IMR-90 (cell line): ENCODE measurements around the gene NFKBIZ. TPM values are rescaled to one million over a fixed set of nuclear protein-coding genes. Genes with fewer than 3 reads are reported as not detected.

Experiments used
- ATAC-seq: fragments of 200-7000 bp; cut with Tn5 transposase; 2 replicates; pipeline ENCODE4 v1.9.1; 2020; ENCODE audit warnings: low read depth, mild to moderate bottlenecking, moderate library complexity
- BruUV-seq: library from RNA; stranded (reverse); fragments of 400-500 nt; replicated peaks from 2 replicates; lab custom pipeline; 2021; lab: Mats Ljungman, UMichigan
- CTCF ChIA-PET: fragments of 300-600 bp; formaldehyde crosslinking; extraction: SDS; loops from one replicate; lab custom pipeline; 2021; ENCODE audit warnings: antibody characterized with exemption; lab: Yijun Ruan, JAX
- POLR2A ChIA-PET: fragments of 300-600 bp; sonication (Branson Sonifier 250); formaldehyde crosslinking; loops from one replicate; lab custom pipeline; 2022; ENCODE audit warnings: antibody characterized with exemption; ENCODE audit not compliant: unreplicated experiment; lab: Charles Lee
- DNase-seq: peaks from one replicate; pipeline ENCODE4 v3.0.0; 2013
- H2AFZ ChIP-seq: replicated peaks from 2 replicates; pipeline ENCODE3; 2013; ENCODE audit warnings: low read length, mild to moderate bottlenecking; ENCODE audit not compliant: poor library complexity
- H2AK5ac ChIP-seq: 2 replicates; pipeline ENCODE4 v1.6.1; 2013; ENCODE audit warnings: low read depth, low read length, inconsistent platforms
- H2AK9ac ChIP-seq: replicated peaks from 2 replicates; pipeline ENCODE3; 2013; ENCODE audit warnings: mild to moderate bottlenecking, low read depth, low read length, moderate library complexity; ENCODE audit not compliant: poor library complexity
- H2BK120ac ChIP-seq: 2 replicates; pipeline ENCODE4 v1.6.1; 2013; ENCODE audit warnings: low read depth, low read length, inconsistent platforms
- H2BK15ac ChIP-seq: 3 replicates; pipeline ENCODE4 v1.6.1; 2013; ENCODE audit warnings: low read depth, low read length, inconsistent platforms
- H2BK20ac ChIP-seq: 2 replicates; pipeline ENCODE4 v1.6.1; 2013; ENCODE audit warnings: low read depth, mild to moderate bottlenecking, inconsistent platforms, low read length, moderate library complexity
- H2BK5ac ChIP-seq: 2 replicates; pipeline ENCODE4 v1.6.1; 2013; ENCODE audit warnings: mild to moderate bottlenecking, low read depth, low read length, inconsistent platforms; ENCODE audit not compliant: poor library complexity, severe bottlenecking
- H3K14ac ChIP-seq: replicated peaks from 2 replicates; pipeline ENCODE4 v1.6.1; 2013; ENCODE audit warnings: low read depth, low read length, inconsistent platforms
- H3K18ac ChIP-seq: 2 replicates; pipeline ENCODE4 v1.6.1; 2013; ENCODE audit warnings: low read depth, low read length, control low read depth
- H3K23ac ChIP-seq: 2 replicates; pipeline ENCODE4 v1.6.1; 2013; ENCODE audit warnings: low read depth, low read length, inconsistent platforms
- H3K27ac ChIP-seq: 2 replicates; pipeline ENCODE4 v1.5.1; 2013; ENCODE audit warnings: mild to moderate bottlenecking, control low read depth, low read length; ENCODE audit not compliant: insufficient read depth
- H3K27me3 ChIP-seq: 2 replicates; pipeline ENCODE4 v1.6.1; 2013; ENCODE audit warnings: low read length; ENCODE audit not compliant: control insufficient read depth, insufficient read depth
- H3K36me3 ChIP-seq: 2 replicates; pipeline ENCODE4 v1.6.1; 2013; ENCODE audit warnings: low read length, mixed read lengths; ENCODE audit not compliant: control insufficient read depth, insufficient read depth
- H3K4ac ChIP-seq: 2 replicates; pipeline ENCODE4 v1.6.1; 2013; ENCODE audit warnings: low read depth, low read length, inconsistent platforms
- H3K4me1 ChIP-seq: 2 replicates; pipeline ENCODE4 v1.6.1; 2013; ENCODE audit warnings: low read length, mixed read lengths; ENCODE audit not compliant: control insufficient read depth, insufficient read depth
- H3K4me2 ChIP-seq: 2 replicates; pipeline ENCODE4 v1.6.1; 2013; ENCODE audit warnings: low read depth, mild to moderate bottlenecking, control low read depth, low read length, moderate library complexity
- H3K4me3 ChIP-seq: 2 replicates; pipeline ENCODE4 v1.5.1; 2013; ENCODE audit warnings: low read depth, mild to moderate bottlenecking, control low read depth, low read length, moderate library complexity; ENCODE audit not compliant: insufficient read depth
- H3K56ac ChIP-seq: 2 replicates; pipeline ENCODE4 v1.6.1; 2013; ENCODE audit warnings: low read length, inconsistent platforms; ENCODE audit not compliant: insufficient read depth; ENCODE audit errors: extremely low read depth
- H3K79me1 ChIP-seq, 2 experiments: 2 replicates each; pipeline ENCODE4 v1.6.1; 2013; ENCODE audit warnings: low read length in 2 of 2, inconsistent platforms in 1 of 2, low read depth in 1 of 2
- H3K9ac ChIP-seq: 2 replicates; pipeline ENCODE4 v1.6.1; 2013; ENCODE audit warnings: low read depth, low read length, control low read depth
- H3K9me1 ChIP-seq: 2 replicates; pipeline ENCODE4 v1.6.1; 2013; ENCODE audit warnings: low read length, inconsistent platforms; ENCODE audit not compliant: insufficient read depth
- H3K9me3 ChIP-seq: 2 replicates; pipeline ENCODE4 v1.6.1; 2013; ENCODE audit warnings: low read length; ENCODE audit not compliant: control insufficient read depth, insufficient read depth
- H4K20me1 ChIP-seq: 2 replicates; pipeline ENCODE4 v1.6.1; 2013; ENCODE audit warnings: low read length, inconsistent platforms; ENCODE audit not compliant: insufficient read depth
- H4K5ac ChIP-seq: 2 replicates; pipeline ENCODE4 v1.6.1; 2013; ENCODE audit warnings: mild to moderate bottlenecking, low read depth, low read length, control low read depth
- H4K8ac ChIP-seq, 2 experiments: 2 replicates each; pipeline ENCODE4 v1.6.1; 2013; ENCODE audit warnings: low read depth in 2 of 2, low read length in 2 of 2, control low read depth in 1 of 2, inconsistent platforms in 1 of 2
- H4K91ac ChIP-seq: 2 replicates; pipeline ENCODE4 v1.6.1; 2013; ENCODE audit warnings: low read depth, low read length, inconsistent platforms; ENCODE audit not compliant: insufficient read depth
- BHLHE40 ChIP-seq: fragments of 150-350 bp; IDR thresholded peaks from 2 replicates; pipeline ENCODE4 v1.6.1; 2016; ENCODE audit warnings: mild to moderate bottlenecking, low read depth, low read length
- CEBPB ChIP-seq: IDR thresholded peaks from 2 replicates; pipeline ENCODE4 v1.6.1; 2012; ENCODE audit warnings: low read depth, low read length, improper control_type of control experiment
- CHD1 ChIP-seq: IDR thresholded peaks from 2 replicates; pipeline ENCODE4 v1.6.1; 2012; ENCODE audit warnings: low read depth, low read length, improper control_type of control experiment
- FOS ChIP-seq: fragments of 150-350 bp; IDR thresholded peaks from 2 replicates; pipeline ENCODE4 v1.6.1; 2016; ENCODE audit warnings: low read depth, low read length
- MAFK ChIP-seq: IDR thresholded peaks from 2 replicates; pipeline ENCODE4 v1.6.1; 2012; ENCODE audit warnings: low read depth, low read length, improper control_type of control experiment
- MAZ ChIP-seq: IDR thresholded peaks from 2 replicates; pipeline ENCODE4 v1.6.1; 2012; ENCODE audit warnings: low read depth, mild to moderate bottlenecking, low read length, improper control_type of control experiment, moderate library complexity, borderline replicate concordance
- MXI1 ChIP-seq: IDR thresholded peaks from 2 replicates; pipeline ENCODE4 v1.6.1; 2012; ENCODE audit warnings: low read depth, mild to moderate bottlenecking, low read length, moderate library complexity, borderline replicate concordance
- NFE2L2 ChIP-seq: fragments of 150-350 bp; IDR thresholded peaks from 2 replicates; pipeline ENCODE4 v1.6.1; 2016; ENCODE audit warnings: low read depth, mild to moderate bottlenecking, low read length
- POLR2A ChIP-seq: IDR thresholded peaks from 2 replicates; pipeline ENCODE4 v1.6.1; 2012; ENCODE audit warnings: mild to moderate bottlenecking, low read depth, low read length
- RAD21 ChIP-seq: IDR thresholded peaks from 2 replicates; pipeline ENCODE4 v1.6.1; 2012; ENCODE audit warnings: low read length, improper control_type of control experiment
- RCOR1 ChIP-seq: IDR thresholded peaks from 2 replicates; pipeline ENCODE4 v1.6.1; 2012; ENCODE audit warnings: mild to moderate bottlenecking, low read length, improper control_type of control experiment; ENCODE audit not compliant: insufficient replicate concordance
- RFX5 ChIP-seq: IDR thresholded peaks from 2 replicates; pipeline ENCODE4 v1.8.0; 2012; ENCODE audit warnings: low read depth, mild to moderate bottlenecking, low read length, moderate library complexity
- SMC3 ChIP-seq: fragments of 150-350 bp; IDR thresholded peaks from 2 replicates; pipeline ENCODE4 v1.6.1; 2016; ENCODE audit warnings: low read depth, mild to moderate bottlenecking, antibody characterized with exemption, low read length, moderate library complexity
- USF2 ChIP-seq: fragments of 150-350 bp; IDR thresholded peaks from 2 replicates; pipeline ENCODE4 v1.6.1; 2017; ENCODE audit warnings: mild to moderate bottlenecking, antibody characterized with exemption, low read length, low read depth
- WGBS, 2 experiments: methylation state at CpG; one replicate each; pipeline versions ENCODE4 v1.1.5 to v1.1.7; 2013; ENCODE audit warnings: missing lambda C conversion rate in 2 of 2; ENCODE audit not compliant: insufficient read length in 1 of 2; ENCODE audit errors: extremely low coverage in 2 of 2; 5-methylcytosine and 5-hydroxymethylcytosine counted together
- dilution Hi-C: fragments of 300-500 bp; cut with HindIII; formaldehyde crosslinking; loops from one replicate; pipeline ENCODE4 v1.14.3; 2018; ENCODE audit warnings: low sequenced_read_pairs; ENCODE audit not compliant: unreplicated experiment
- in situ Hi-C: fragments of 300-500 bp; cut with MboI; formaldehyde crosslinking; loops from 3 replicates; pipeline ENCODE4 v1.14.3; 2019; ENCODE audit warnings: low sequenced_read_pairs, inconsistent platforms, mixed read lengths
- intact Hi-C: fragments of 100-400 bp; cut with micrococcal nuclease; formaldehyde crosslinking; loops from 2 replicates; pipeline ENCODE4 v1.10.0; 2022
- polyA plus RNA-seq, 3 experiments: library from polyadenylated mRNA; depleted of rRNA; stranded (reverse); fragments of >200 nt; gene quantifications; 2 replicates each; pipeline ENCODE4 v1.2.3, GENCODE V29; 2012; ENCODE audit warnings: low replicate concordance in 1 of 3
- total RNA-seq: library from RNA; depleted of rRNA; stranded (reverse); fragments of >200 nt; gene quantifications from 2 replicates; pipeline ENCODE4 v1.2.3, GENCODE V29; 2012
- TF ChIP-seq, protein P1 (sequence below): conservative IDR thresholded peaks from 2 replicates; pipeline ENCODE4 v1.5.1; 2012; ENCODE audit warnings: mild to moderate bottlenecking, low read depth, low read length, improper control_type of control experiment
- TF ChIP-seq, protein P2 (sequence below): fragments of 150-350 bp; IDR thresholded peaks from 2 replicates; pipeline ENCODE4 v1.6.1; 2016; ENCODE audit warnings: low read depth, mild to moderate bottlenecking, low read length, moderate library complexity, borderline replicate concordance

NFKBIZ gene
- total and polyA plus RNA-seq, 2 of the 4 experiments (the other 2 are of a cell fraction): 35.0 to 40.9 TPM

GRCh38 chr3:101807888-101808287 is 41.4 kb upstream of the NFKBIZ start:
- Histone ChIP-seq H2BK5ac (no peak overlapping the region), H4K20me1 (0 out of 2 replicates have a peak, but pooled peaks cover 3% of the 10 kb centered on the region), H3K4me2 (no peak overlapping the region), H4K5ac (no peak overlapping the region), H3K9me3 (no peaks in the 10 kb centered on the region), H3K4ac (no peak overlapping the region), H3K27me3 (no peaks in the 10 kb centered on the region), H3K14ac (no peak overlapping the region), H3K56ac (no peak overlapping the region), H3K18ac (no peak overlapping the region), H2AK9ac (no peak overlapping the region), H2BK120ac (no peak overlapping the region), H3K36me3 (peaks cover 8% of the 10 kb centered on the region; the same call in 1 of the 2 replicates), H4K8ac (no peak overlapping the region), H3K9ac (no peak overlapping the region), H2BK15ac (no peak overlapping the region), H3K27ac (no peak overlapping the region), H3K23ac (no peak overlapping the region), H3K9me1 (no peaks in the 10 kb centered on the region), H3K79me1 (peaks cover 7 to 9% of the 10 kb centered on the region in 2 experiments; a peak in 3 of 4 replicates), H3K4me1 (peaks cover 2% of the 10 kb centered on the region; the same call in 1 of the 2 replicates), H2AK5ac (no peak overlapping the region), H3K4me3 (no peak overlapping the region), H2BK20ac (no peak overlapping the region), H2AFZ (no peak overlapping the region), H4K91ac (no peak overlapping the region)
- BruUV-seq: no TSS peak
- 100% methylated on average over 1 of the region's 2 CpGs; no CpG with 5 or more reads in 1 of the 2 experiments for WGBS, 2 experiments
- ATAC-seq (no peak), DNase-seq (no peak)
- in situ Hi-C loops: loop anchor here (10.0 kb wide), 1 partner anchor 727 kb away; no protein-coding TSS in a partner anchor
- TF ChIP-seq, protein P1, sequence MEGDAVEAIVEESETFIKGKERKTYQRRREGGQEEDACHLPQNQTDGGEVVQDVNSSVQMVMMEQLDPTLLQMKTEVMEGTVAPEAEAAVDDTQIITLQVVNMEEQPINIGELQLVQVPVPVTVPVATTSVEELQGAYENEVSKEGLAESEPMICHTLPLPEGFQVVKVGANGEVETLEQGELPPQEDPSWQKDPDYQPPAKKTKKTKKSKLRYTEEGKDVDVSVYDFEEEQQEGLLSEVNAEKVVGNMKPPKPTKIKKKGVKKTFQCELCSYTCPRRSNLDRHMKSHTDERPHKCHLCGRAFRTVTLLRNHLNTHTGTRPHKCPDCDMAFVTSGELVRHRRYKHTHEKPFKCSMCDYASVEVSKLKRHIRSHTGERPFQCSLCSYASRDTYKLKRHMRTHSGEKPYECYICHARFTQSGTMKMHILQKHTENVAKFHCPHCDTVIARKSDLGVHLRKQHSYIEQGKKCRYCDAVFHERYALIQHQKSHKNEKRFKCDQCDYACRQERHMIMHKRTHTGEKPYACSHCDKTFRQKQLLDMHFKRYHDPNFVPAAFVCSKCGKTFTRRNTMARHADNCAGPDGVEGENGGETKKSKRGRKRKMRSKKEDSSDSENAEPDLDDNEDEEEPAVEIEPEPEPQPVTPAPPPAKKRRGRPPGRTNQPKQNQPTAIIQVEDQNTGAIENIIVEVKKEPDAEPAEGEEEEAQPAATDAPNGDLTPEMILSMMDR: no peak
- TF ChIP-seq USF2 (no peak), MAZ (no peak), SMC3 (no peak), MXI1 (no peak), NFE2L2 (no peak), CHD1 (no peak), RAD21 (no peak), RCOR1 (no peak), MAFK (no peak), CEBPB (no peak), POLR2A (no peak), RFX5 (no peak), BHLHE40 (no peak), FOS (no peak)
- TF ChIP-seq, protein P2, sequence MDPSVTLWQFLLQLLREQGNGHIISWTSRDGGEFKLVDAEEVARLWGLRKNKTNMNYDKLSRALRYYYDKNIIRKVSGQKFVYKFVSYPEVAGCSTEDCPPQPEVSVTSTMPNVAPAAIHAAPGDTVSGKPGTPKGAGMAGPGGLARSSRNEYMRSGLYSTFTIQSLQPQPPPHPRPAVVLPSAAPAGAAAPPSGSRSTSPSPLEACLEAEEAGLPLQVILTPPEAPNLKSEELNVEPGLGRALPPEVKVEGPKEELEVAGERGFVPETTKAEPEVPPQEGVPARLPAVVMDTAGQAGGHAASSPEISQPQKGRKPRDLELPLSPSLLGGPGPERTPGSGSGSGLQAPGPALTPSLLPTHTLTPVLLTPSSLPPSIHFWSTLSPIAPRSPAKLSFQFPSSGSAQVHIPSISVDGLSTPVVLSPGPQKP: no peak
- dilution Hi-C loops: loop anchor here (10.0 kb wide), 1 partner anchor 727 kb away; no protein-coding TSS in a partner anchor
- ChIA-PET POLR2A (no interaction called here), CTCF (interaction anchor here (8.5 kb wide), 1 partner anchor 418 kb away, joined by 81 read pairs; no protein-coding TSS in a partner anchor)
- intact Hi-C loops: loop anchor here (1.0 kb wide), 1 partner anchor 412 kb away; no protein-coding TSS in a partner anchor
